SU-DHL-6 (cell line): Measurements from ENCODE around the gene SLC25A38.

Source experiments
- H2AFZ ChIP-seq: fragments of 200-600 bp; sonication (generic); 2 replicates; pipeline ENCODE4 v1.6.1; 2014; ENCODE audit warnings: low read depth, mild to moderate bottlenecking, moderate library complexity, mixed read lengths, antibody characterized with exemption, low read length; ENCODE audit not compliant: severe bottlenecking
- H3F3A ChIP-seq: fragments of 200-600 bp; shearing (Covaris generic); 2 replicates; pipeline ENCODE4 v1.6.0; 2016; ENCODE audit warnings: antibody characterized with exemption, mild to moderate bottlenecking; ENCODE audit not compliant: insufficient read depth
- H3K27ac ChIP-seq: fragments of 200-600 bp; sonication (generic); 2 replicates; pipeline ENCODE4 v1.5.1; 2016; ENCODE audit warnings: low read depth, mild to moderate bottlenecking, low read length, moderate library complexity, mixed read lengths
- H3K27me3 ChIP-seq: fragments of 200-600 bp; sonication (generic), shearing (Covaris generic); 2 replicates; pipeline ENCODE4 v1.6.0; 2014; ENCODE audit warnings: mild to moderate bottlenecking, low read length
- H3K36me3 ChIP-seq: fragments of 200-600 bp; sonication (generic); 2 replicates; pipeline ENCODE4 v1.6.1; 2014; ENCODE audit warnings: mild to moderate bottlenecking, low read length, mixed read lengths
- H3K4me2 ChIP-seq: fragments of 300-600, 200-600 bp; shearing (Covaris generic), sonication (generic); 2 replicates; pipeline ENCODE4 v1.6.0; 2014; ENCODE audit warnings: low read length, low read depth, mild to moderate bottlenecking; ENCODE audit not compliant: poor library complexity, severe bottlenecking
- H3K4me3 ChIP-seq: fragments of 200-600 bp; sonication (generic); 2 replicates; pipeline ENCODE4 v1.5.1; 2014; ENCODE audit warnings: antibody characterized with exemption, low read length, mild to moderate bottlenecking, mixed read lengths; ENCODE audit not compliant: insufficient read depth, poor library complexity, severe bottlenecking
- H3K79me2 ChIP-seq: fragments of 200-600 bp; sonication (generic); 2 replicates; pipeline ENCODE4 v1.6.1; 2014; ENCODE audit warnings: mild to moderate bottlenecking, low read length, moderate library complexity; ENCODE audit not compliant: insufficient read depth
- H3K9ac ChIP-seq: fragments of 200-600 bp; sonication (generic); 2 replicates; pipeline ENCODE4 v1.7.0; 2014; ENCODE audit warnings: mild to moderate bottlenecking, low read length
- H3K9me2 ChIP-seq: fragments of 200-600 bp; sonication (generic); replicated peaks from 2 replicates; pipeline ENCODE4 v1.6.1; 2014; ENCODE audit warnings: low read length; ENCODE audit not compliant: insufficient read depth
- H3K9me3 ChIP-seq: fragments of 200-600 bp; sonication (generic); 2 replicates; pipeline ENCODE4 v1.6.1; 2014; ENCODE audit warnings: low read length, mixed read lengths; ENCODE audit not compliant: insufficient read depth
- H4K20me1 ChIP-seq: fragments of 200-600 bp; sonication (generic); 2 replicates; pipeline ENCODE4 v1.6.1; 2014; ENCODE audit warnings: low read depth, mild to moderate bottlenecking, antibody characterized with exemption, low read length, moderate library complexity, mixed read lengths
- CTCF ChIP-seq: fragments of 200-600 bp; sonication (generic); IDR thresholded peaks from one replicate; pipeline ENCODE4 v1.5.1; 2017; ENCODE audit warnings: antibody characterized with exemption, mild to moderate bottlenecking, low read length, moderate library complexity; ENCODE audit not compliant: insufficient read depth, poor library complexity, severe bottlenecking
- EZH2phosphoT487 ChIP-seq: fragments of 200-600 bp; sonication (generic), shearing (Covaris generic); conservative IDR thresholded peaks from 2 replicates; pipeline ENCODE4 v1.6.1; 2018; ENCODE audit warnings: mild to moderate bottlenecking, antibody characterized with exemption, low read length, moderate library complexity, mixed read lengths

SLC25A38 gene

DNA sequence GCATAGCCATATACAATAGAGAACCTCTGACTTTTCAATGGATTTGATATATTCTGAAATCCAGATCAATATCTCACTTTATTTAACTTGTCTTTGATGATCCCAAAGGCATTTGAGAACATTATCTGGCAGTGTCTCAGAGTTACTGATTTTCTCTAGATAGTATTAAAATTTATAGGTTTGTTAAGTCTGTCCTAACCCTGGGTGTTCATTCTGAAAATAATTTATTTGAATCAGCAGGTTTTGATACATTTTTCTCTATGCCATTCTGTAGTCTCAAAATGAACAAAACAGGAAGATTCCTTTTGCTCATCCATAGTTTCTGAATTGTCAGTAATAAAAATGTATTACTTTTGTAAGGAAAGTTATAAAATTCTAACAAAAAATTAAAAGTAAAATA, 39.4 kb upstream of the SLC25A38 start:
- TF ChIP-seq CTCF (no peak), EZH2phosphoT487 (no peak)
- H3K4me2 ChIP-seq, result no peak overlapping the region
- no peaks in the 10 kb centered on the region for H4K20me1 ChIP-seq
- H3F3A ChIP-seq, result no peaks in the 10 kb centered on the region
- H3K9ac ChIP-seq, result no peak overlapping the region
- H3K27ac ChIP-seq, result no peak overlapping the region
- no peaks in the 10 kb centered on the region for H3K9me2 ChIP-seq
- no peak overlapping the region for H3K4me3 ChIP-seq
- H3K27me3 ChIP-seq, result no peaks in the 10 kb centered on the region
- no peaks in the 10 kb centered on the region for H3K9me3 ChIP-seq
- H2AFZ ChIP-seq, result no peak overlapping the region
- no peaks in the 10 kb centered on the region for H3K36me3 ChIP-seq
- H3K79me2 ChIP-seq, result no peaks in the 10 kb centered on the region

DNA sequence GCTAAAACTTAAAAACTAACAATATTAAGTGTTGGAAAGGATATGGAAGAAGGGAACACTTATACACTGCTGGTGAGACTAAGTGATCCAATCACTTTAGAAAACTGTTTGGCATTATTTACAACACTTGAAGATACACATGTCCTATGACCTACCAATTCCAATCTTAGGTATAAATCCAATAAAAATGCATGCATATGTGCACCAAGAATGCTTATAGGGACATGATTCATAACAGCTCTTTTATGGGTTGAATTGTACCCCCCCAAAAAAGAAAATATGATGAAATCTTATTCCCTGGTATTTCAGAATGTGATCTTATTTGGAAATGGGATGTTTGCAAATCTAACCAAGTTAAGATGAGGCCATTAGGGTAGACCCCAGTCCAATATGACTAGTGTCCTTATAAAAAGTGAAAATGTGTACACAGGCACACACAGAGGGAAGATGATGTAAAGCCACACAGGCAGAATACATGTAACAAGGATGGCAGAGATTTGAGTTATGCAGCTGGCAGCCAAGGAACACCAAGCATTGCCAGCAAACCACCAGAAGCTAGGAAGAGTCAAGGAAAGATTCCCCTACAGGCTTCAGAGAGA, 38.3 kb upstream of the SLC25A38 start:
- H3K9me3 ChIP-seq, result no peaks in the 10 kb centered on the region
- no peaks in the 10 kb centered on the region for H3K27me3 ChIP-seq
- H3K36me3 ChIP-seq, result no peaks in the 10 kb centered on the region
- H3K9ac ChIP-seq, result no peak overlapping the region
- no peaks in the 10 kb centered on the region for H3K9me2 ChIP-seq
- H3K27ac ChIP-seq, result no peak overlapping the region
- H2AFZ ChIP-seq, result no peak overlapping the region
- no peaks in the 10 kb centered on the region for H4K20me1 ChIP-seq
- H3K4me3 ChIP-seq, result no peak overlapping the region
- no peaks in the 10 kb centered on the region for H3K79me2 ChIP-seq
- TF ChIP-seq CTCF (no peak), EZH2phosphoT487 (no peak)
- no peak overlapping the region for H3K4me2 ChIP-seq
- H3F3A ChIP-seq, result no peaks in the 10 kb centered on the region

DNA sequence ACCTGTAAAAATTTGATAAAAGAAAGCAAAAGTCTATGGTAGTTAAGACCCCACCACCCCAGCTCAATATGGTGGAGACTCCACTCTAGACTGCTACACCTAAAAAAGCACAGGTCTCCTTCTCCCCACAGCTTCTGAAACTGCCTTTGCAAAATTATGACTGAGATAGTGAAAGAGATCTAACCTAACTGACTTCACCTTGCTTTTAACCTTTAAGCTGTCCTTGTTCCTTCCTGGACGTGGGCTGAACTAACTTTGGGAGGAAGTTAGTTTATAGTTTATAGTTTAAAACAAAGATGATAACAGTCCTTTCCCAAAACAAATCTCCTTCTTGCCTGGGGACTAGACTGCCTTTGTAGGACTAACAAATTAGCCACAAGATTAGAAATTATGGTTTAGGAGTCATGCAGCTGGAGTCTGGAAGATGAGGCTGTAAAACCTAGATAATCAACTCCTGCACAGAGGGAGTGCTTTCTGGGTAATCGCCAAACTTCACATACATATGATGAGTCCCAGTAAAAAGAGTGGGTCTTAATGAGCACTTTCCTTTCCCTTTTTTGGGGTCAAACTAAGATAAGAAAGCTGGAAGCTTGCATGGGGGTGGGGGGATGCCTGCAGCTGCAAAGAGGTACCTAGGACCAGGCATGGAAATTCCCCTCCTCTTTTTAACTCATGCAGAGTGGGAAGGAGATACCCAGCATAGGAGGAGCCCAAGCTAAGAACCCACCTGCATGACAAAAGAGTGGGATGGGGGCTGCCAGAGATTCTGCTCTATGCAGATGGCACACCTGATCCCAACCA, 36.2 kb upstream of the SLC25A38 start:
- Histone ChIP-seq H3K79me2 (no peaks in the 10 kb centered on the region), H3F3A (no peaks in the 10 kb centered on the region), H3K27ac (no peak overlapping the region), H3K4me3 (no peak overlapping the region), H2AFZ (no peak overlapping the region), H3K9me3 (no peaks in the 10 kb centered on the region), H3K36me3 (no peaks in the 10 kb centered on the region), H3K9ac (no peak overlapping the region), H3K9me2 (no peaks in the 10 kb centered on the region), H3K4me2 (no peak overlapping the region), H4K20me1 (no peaks in the 10 kb centered on the region), H3K27me3 (no peaks in the 10 kb centered on the region)
- TF ChIP-seq EZH2phosphoT487, result no peak
- TF ChIP-seq CTCF, result no peak
